ENCODE measurements around the gene ZNF236.

Gene ZNF236

GRCh38 chr18:77008006-77008405 is 185.6 kb downstream of the ZNF236 start:
- Histone ChIP-seq H3K27ac (ENCODE audit: low read depth, low read length, poor library complexity, severe bottlenecking) (no peak overlapping the region), H3K4me1 (ENCODE audit: insufficient read depth, low read length, severe bottlenecking) (peaks cover 51% of the 10 kb centered on the region), H2AFZ (ENCODE audit: low read length) (no peak overlapping the region), H3K79me2 (ENCODE audit: insufficient read depth, low read length) (no peaks in the 10 kb centered on the region), H3K4me2 (ENCODE audit: low read length) (no peak overlapping the region), H3K9me3 (ENCODE audit: low read length) (no peaks in the 10 kb centered on the region), H3K9me2 (ENCODE audit: low read depth, low read length) (no peaks in the 10 kb centered on the region), H3F3A (ENCODE audit: insufficient read depth, low read length) (no peaks in the 10 kb centered on the region), H3K27me3 (ENCODE audit: insufficient read depth, low read length) (no peaks in the 10 kb centered on the region), H3K4me3 (ENCODE audit: low read depth, low read length, poor library complexity, severe bottlenecking) (no peak overlapping the region), H3K9ac (ENCODE audit: low read length) (no peak overlapping the region), H3K36me3 (ENCODE audit: insufficient read depth, low read length) (peaks cover 20% of the 10 kb centered on the region; the same call in 1 of the 2 replicates), H4K20me1 (ENCODE audit: insufficient read depth, low read length) (no peaks in the 10 kb centered on the region)
- TF ChIP-seq, protein P1, sequence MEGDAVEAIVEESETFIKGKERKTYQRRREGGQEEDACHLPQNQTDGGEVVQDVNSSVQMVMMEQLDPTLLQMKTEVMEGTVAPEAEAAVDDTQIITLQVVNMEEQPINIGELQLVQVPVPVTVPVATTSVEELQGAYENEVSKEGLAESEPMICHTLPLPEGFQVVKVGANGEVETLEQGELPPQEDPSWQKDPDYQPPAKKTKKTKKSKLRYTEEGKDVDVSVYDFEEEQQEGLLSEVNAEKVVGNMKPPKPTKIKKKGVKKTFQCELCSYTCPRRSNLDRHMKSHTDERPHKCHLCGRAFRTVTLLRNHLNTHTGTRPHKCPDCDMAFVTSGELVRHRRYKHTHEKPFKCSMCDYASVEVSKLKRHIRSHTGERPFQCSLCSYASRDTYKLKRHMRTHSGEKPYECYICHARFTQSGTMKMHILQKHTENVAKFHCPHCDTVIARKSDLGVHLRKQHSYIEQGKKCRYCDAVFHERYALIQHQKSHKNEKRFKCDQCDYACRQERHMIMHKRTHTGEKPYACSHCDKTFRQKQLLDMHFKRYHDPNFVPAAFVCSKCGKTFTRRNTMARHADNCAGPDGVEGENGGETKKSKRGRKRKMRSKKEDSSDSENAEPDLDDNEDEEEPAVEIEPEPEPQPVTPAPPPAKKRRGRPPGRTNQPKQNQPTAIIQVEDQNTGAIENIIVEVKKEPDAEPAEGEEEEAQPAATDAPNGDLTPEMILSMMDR (IDR thresholded peaks at IDR 0.05; ENCODE audit: low read length), result no peak
- TF ChIP-seq EZH2 (IDR thresholded peaks at IDR 0.05; ENCODE audit: borderline replicate concordance, low read length), result no peak

DNA sequence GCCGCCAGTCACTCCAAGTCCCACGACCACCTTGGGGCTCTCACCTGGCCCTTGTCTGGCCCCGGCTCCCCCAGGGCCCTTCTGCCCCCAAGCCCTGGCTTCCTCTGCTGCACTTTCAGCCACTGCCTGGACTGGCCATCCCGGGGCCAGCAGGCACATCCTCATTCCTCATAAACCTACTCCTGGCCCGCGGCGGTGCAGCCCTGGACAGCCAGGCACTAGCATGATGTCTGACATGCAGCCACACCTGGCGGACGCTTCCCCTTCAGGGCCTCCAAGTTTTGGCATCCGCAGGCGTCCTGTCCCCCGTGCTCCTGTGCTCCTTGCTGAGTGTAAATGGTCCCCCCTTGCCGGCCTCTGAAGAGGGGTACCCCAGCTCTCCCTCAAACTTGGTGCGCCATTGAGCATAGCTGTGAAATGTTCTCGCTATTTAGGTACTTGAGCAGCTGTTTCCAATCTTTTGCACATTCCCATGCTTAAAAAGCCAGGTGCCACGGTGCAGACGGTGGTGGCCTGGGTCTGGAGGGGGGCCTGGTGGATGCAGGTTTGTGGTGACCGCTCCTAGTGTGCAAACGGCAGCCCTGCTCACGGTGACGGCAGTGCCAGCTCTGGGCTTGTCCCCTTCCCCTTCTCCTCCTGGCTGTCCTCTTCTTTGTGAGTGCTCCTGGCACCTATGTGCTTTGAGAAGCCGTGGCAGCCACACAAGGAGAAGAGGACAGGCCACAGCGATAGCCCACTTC is 186.4 kb downstream of the ZNF236 start:
- no peaks in the 10 kb centered on the region for H3K79me2 ChIP-seq (ENCODE audit: insufficient read depth, low read length)
- H3K9ac ChIP-seq (ENCODE audit: low read length), result no peak overlapping the region
- H3K36me3 ChIP-seq (ENCODE audit: insufficient read depth, low read length), result peaks cover 27% of the 10 kb centered on the region; the same call in 1 of the 2 replicates
- H3K9me3 ChIP-seq (ENCODE audit: low read length), result no peaks in the 10 kb centered on the region
- no peak overlapping the region for H3K4me3 ChIP-seq (ENCODE audit: low read depth, low read length, poor library complexity, severe bottlenecking)
- no peak overlapping the region for H2AFZ ChIP-seq (ENCODE audit: low read length)
- no peaks in the 10 kb centered on the region for H3K9me2 ChIP-seq (ENCODE audit: low read depth, low read length)
- TF ChIP-seq EZH2 (IDR thresholded peaks at IDR 0.05; ENCODE audit: borderline replicate concordance, low read length), result no peak
- TF ChIP-seq, protein P1 (IDR thresholded peaks at IDR 0.05; ENCODE audit: low read length), result no peak
- H4K20me1 ChIP-seq (ENCODE audit: insufficient read depth, low read length), result no peaks in the 10 kb centered on the region
- no peak overlapping the region for H3K27ac ChIP-seq (ENCODE audit: low read depth, low read length, poor library complexity, severe bottlenecking)
- peaks cover 44% of the 10 kb centered on the region for H3K4me1 ChIP-seq (ENCODE audit: insufficient read depth, low read length, severe bottlenecking)
- H3K27me3 ChIP-seq (ENCODE audit: insufficient read depth, low read length), result no peaks in the 10 kb centered on the region
- no peak overlapping the region for H3K4me2 ChIP-seq (ENCODE audit: low read length)
- H3F3A ChIP-seq (ENCODE audit: insufficient read depth, low read length), result no peaks in the 10 kb centered on the region

DNA sequence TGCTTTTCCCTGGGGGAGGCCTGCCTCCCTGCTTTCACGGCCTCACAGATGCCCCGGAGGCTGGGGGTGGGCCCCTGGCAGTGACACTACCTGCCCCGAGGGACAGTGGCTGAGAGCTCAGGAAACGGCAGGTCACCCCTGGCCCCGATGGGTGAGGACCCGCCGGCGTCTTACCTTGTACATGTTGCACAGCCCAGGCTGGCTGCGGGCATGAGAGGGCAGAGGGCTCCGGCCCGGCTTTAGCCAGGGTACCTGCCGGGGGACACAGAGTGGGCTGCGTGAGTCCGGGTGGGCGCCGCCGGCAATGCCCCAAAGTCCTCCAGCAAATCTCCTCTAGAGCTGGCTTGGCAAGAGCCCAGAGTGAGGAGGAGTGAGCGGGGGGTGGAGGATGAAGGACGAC is 187.3 kb downstream of the ZNF236 start:
- H3K9me2 ChIP-seq (ENCODE audit: low read depth, low read length), result no peaks in the 10 kb centered on the region
- H3K4me2 ChIP-seq (ENCODE audit: low read length), result no peak overlapping the region
- H3F3A ChIP-seq (ENCODE audit: insufficient read depth, low read length), result no peaks in the 10 kb centered on the region
- peaks cover 34% of the 10 kb centered on the region for H3K4me1 ChIP-seq (ENCODE audit: insufficient read depth, low read length, severe bottlenecking)
- H3K27ac ChIP-seq (ENCODE audit: low read depth, low read length, poor library complexity, severe bottlenecking), result no peak overlapping the region
- no peaks in the 10 kb centered on the region for H3K9me3 ChIP-seq (ENCODE audit: low read length)
- no peak for TF ChIP-seq EZH2 (IDR thresholded peaks at IDR 0.05; ENCODE audit: borderline replicate concordance, low read length)
- TF ChIP-seq, protein P1 (IDR thresholded peaks at IDR 0.05; ENCODE audit: low read length), result no peak
- no peaks in the 10 kb centered on the region for H3K27me3 ChIP-seq (ENCODE audit: insufficient read depth, low read length)
- no peak overlapping the region for H2AFZ ChIP-seq (ENCODE audit: low read length)
- H3K9ac ChIP-seq (ENCODE audit: low read length), result no peak overlapping the region
- H3K79me2 ChIP-seq (ENCODE audit: insufficient read depth, low read length), result no peaks in the 10 kb centered on the region
- no peaks in the 10 kb centered on the region for H4K20me1 ChIP-seq (ENCODE audit: insufficient read depth, low read length)
- no peak overlapping the region for H3K4me3 ChIP-seq (ENCODE audit: low read depth, low read length, poor library complexity, severe bottlenecking)
- peaks cover 37% of the 10 kb centered on the region; the same call in 1 of the 2 replicates for H3K36me3 ChIP-seq (ENCODE audit: insufficient read depth, low read length)
